ENCODE data around the gene U2AF1L4.

U2AF1L4 gene

GRCh38 chr19:35776102-35776788 is 31.0 kb upstream of the U2AF1L4 start:
- POLR2A ChIA-PET: interaction anchor here (0.6 to 2.0 kb wide), 7 partner anchors 9 to 74 kb away, joined by 3 to 8 read pairs (median 4); partner anchors contain the start of gene LIN37
- CTCF ChIA-PET: interaction anchor here (1.0 to 2.6 kb wide), 3 partner anchors 44 to 266 kb away, joined by 3 to 8 read pairs (median 7); no protein-coding TSS in a partner anchor
- H3K27ac ChIP-seq (ENCODE audit: extremely low read depth, low read depth, low read length): peak overlapping the region; percentile 48; the same call in 1 of the 2 replicates
- H3K4me1 ChIP-seq (ENCODE audit: control insufficient read depth, insufficient read depth, low read length): peaks cover 19% of the 10 kb centered on the region
- H3K36me3 ChIP-seq (ENCODE audit: control insufficient read depth in 2 of 2, insufficient read depth in 1 of 2, low read length in 2 of 2): peaks cover 25 to 26% of the 10 kb centered on the region in 2 experiments
- H3K9me3 ChIP-seq (ENCODE audit: control insufficient read depth, insufficient read depth, low read depth, low read length): no peaks in the 10 kb centered on the region
- H3K4me3 ChIP-seq (ENCODE audit: low read depth, low read length): peak overlapping the region; percentile 59
- no peak for TF ChIP-seq ZNF571 (tag by site-specific recombination; IDR thresholded peaks at IDR 0.05)
- no peak for TF ChIP-seq ZNF132 (tag by site-specific recombination; IDR thresholded peaks at IDR 0.05; ENCODE audit: borderline replicate concordance)
- no peak for TF ChIP-seq KLF8 (tag by site-specific recombination; IDR thresholded peaks at IDR 0.05)
- TF ChIP-seq ZFP41 (tag by site-specific recombination; IDR thresholded peaks at IDR 0.05; ENCODE audit: borderline replicate concordance): no peak
- no peak for TF ChIP-seq ZNF514 (tag by site-specific recombination; IDR thresholded peaks at IDR 0.05)
- peak; percentile 28; the same call in 1 of the 2 replicates for TF ChIP-seq KLF17 (tag by site-specific recombination; IDR thresholded peaks at IDR 0.05)
- no peak for TF ChIP-seq ZNF530 (tag by site-specific recombination; IDR thresholded peaks at IDR 0.05; ENCODE audit: low read depth)
- TF ChIP-seq TRIM28 (IDR thresholded peaks at IDR 0.05; ENCODE audit: borderline replicate concordance, low read length): no peak
- no peak for TF ChIP-seq ZNF248 (tag by site-specific recombination; IDR thresholded peaks at IDR 0.05)
- no peak for TF ChIP-seq ZNF48 (tag by site-specific recombination; IDR thresholded peaks at IDR 0.05)
- no peak for TF ChIP-seq HOXA7 (CRISPR knock-in tag; IDR thresholded peaks at IDR 0.05; ENCODE audit: borderline replicate concordance)
- TF ChIP-seq ZNF658 (tag by site-specific recombination; IDR thresholded peaks at IDR 0.05): no peak
- TF ChIP-seq ZNF398 (tag by site-specific recombination; IDR thresholded peaks at IDR 0.05): no peak
- TF ChIP-seq ZNF366 (tag by site-specific recombination; conservative IDR thresholded peaks at IDR 0.05): peak; percentile 68
- no peak for TF ChIP-seq ZNF510 (tag by site-specific recombination; IDR thresholded peaks at IDR 0.05; ENCODE audit: insufficient replicate concordance)
- TF ChIP-seq ZNF266 (tag by site-specific recombination; IDR thresholded peaks at IDR 0.05; ENCODE audit: low read depth): no peak
- 0 out of 2 replicates have a peak, but pooled peaks have one; percentile 2 for TF ChIP-seq ZNF146 (tag by site-specific recombination; IDR thresholded peaks at IDR 0.05)
- peak; percentile 1; the same call in 1 of the 2 replicates for TF ChIP-seq ZBTB10 (tag by site-specific recombination; IDR thresholded peaks at IDR 0.05)
- no peak for TF ChIP-seq ZNF837 (tag by site-specific recombination; IDR thresholded peaks at IDR 0.05)
- peak; percentile 29; the same call in 1 of the 2 replicates for TF ChIP-seq ZBTB6 (tag by site-specific recombination; IDR thresholded peaks at IDR 0.05)
- no peak for TF ChIP-seq ZNF513 (tag by site-specific recombination; IDR thresholded peaks at IDR 0.05)
- peak; percentile 15; the same call in 1 of the 2 replicates for TF ChIP-seq ZNF600 (tag by site-specific recombination; IDR thresholded peaks at IDR 0.05)
- TF ChIP-seq ZNF239 (tag by site-specific recombination; IDR thresholded peaks at IDR 0.05): no peak
- TF ChIP-seq ZNF561 (tag by site-specific recombination; IDR thresholded peaks at IDR 0.05; ENCODE audit: borderline replicate concordance): no peak
- TF ChIP-seq GLIS2 (tag by site-specific recombination; IDR thresholded peaks at IDR 0.05): peak; percentile 33
- TF ChIP-seq ZNF335 (tag by site-specific recombination; conservative IDR thresholded peaks at IDR 0.05): peak; percentile 72
- no peak for TF ChIP-seq ZNF670 (tag by site-specific recombination; IDR thresholded peaks at IDR 0.05; ENCODE audit: low read depth)
- peak; percentile 6 for TF ChIP-seq PATZ1 (tag by site-specific recombination; IDR thresholded peaks at IDR 0.05)

All from HEK293 (cell line).